GM15510 (cell line): ENCODE data around the gene CKAP5.

Experiments
- POLR2A ChIP-seq: IDR thresholded peaks from 3 replicates; pipeline ENCODE4 v1.6.1; 2011; ENCODE audit warnings: borderline replicate concordance; ENCODE audit not compliant: insufficient read length; ENCODE audit errors: extremely low read depth

CKAP5 gene

GRCh38 chr11:46868912-46869311 is 22.8 kb upstream of the CKAP5 start:
- TF ChIP-seq POLR2A, result no peak

GRCh38 chr11:46865340-46865739 is 19.3 kb upstream of the CKAP5 start:
- no peak for TF ChIP-seq POLR2A

- TF ChIP-seq POLR2A, result no peak
These were observed 14.1 kb upstream of the CKAP5 start for GRCh38 chr11:46860218-46860617.

GRCh38 chr11:46858920-46859546 is 13.0 kb upstream of the CKAP5 start:
- no peak for TF ChIP-seq POLR2A

- no peak for TF ChIP-seq POLR2A
These were observed 11.6 kb upstream of the CKAP5 start for GRCh38 chr11:46857666-46858065.

- no peak for TF ChIP-seq POLR2A
These were observed 10.7 kb upstream of the CKAP5 start for GRCh38 chr11:46856605-46857343.

GRCh38 chr11:46855863-46856262 is 9.8 kb upstream of the CKAP5 start:
- TF ChIP-seq POLR2A, result no peak

GRCh38 chr11:46855167-46855566 is 9.1 kb upstream of the CKAP5 start:
- TF ChIP-seq POLR2A, result no peak

GRCh38 chr11:46850829-46851380 is 4.8 kb upstream of the CKAP5 start:
- TF ChIP-seq POLR2A, result no peak

- TF ChIP-seq POLR2A, result no peak
These were observed 3.6 kb upstream of the CKAP5 start for GRCh38 chr11:46849631-46850030.

- TF ChIP-seq POLR2A, result no peak
These were observed 390 bp upstream of the CKAP5 start for GRCh38 chr11:46846510-46846830.

GRCh38 chr11:46845440-46845739 is 690 bp downstream of the CKAP5 start:
- TF ChIP-seq POLR2A, result no peak

GRCh38 chr11:46840116-46840515 is 6.0 kb downstream of the CKAP5 start:
- TF ChIP-seq POLR2A, result no peak

- no peak for TF ChIP-seq POLR2A
These were observed 7.6 kb downstream of the CKAP5 start for GRCh38 chr11:46838501-46838900.

GRCh38 chr11:46837860-46838259 is 8.2 kb downstream of the CKAP5 start:
- TF ChIP-seq POLR2A, result no peak

- TF ChIP-seq POLR2A, result no peak
These were observed 9.2 kb downstream of the CKAP5 start for GRCh38 chr11:46836870-46837269.

GRCh38 chr11:46836431-46836830 is 9.6 kb downstream of the CKAP5 start:
- TF ChIP-seq POLR2A, result no peak

- TF ChIP-seq POLR2A, result no peak
These were observed 10.2 kb downstream of the CKAP5 start for GRCh38 chr11:46835897-46836296.

- no peak for TF ChIP-seq POLR2A
These were observed 11.3 kb downstream of the CKAP5 start for GRCh38 chr11:46834821-46835220.
